Measurements from ENCODE around the gene FUT6.

FUT6 gene

GRCh38 chr19:5814123-5814851 is 25.2 kb downstream of the FUT6 start:
- no peak overlapping the region for H3K4me3 ChIP-seq (ENCODE audit: low read depth in 1 of 2, low read length in 1 of 2)
- H3K9me3 ChIP-seq, result no peaks in the 10 kb centered on the region
- no peak for TF ChIP-seq CTCF (IDR thresholded peaks at IDR 0.05)
- peaks cover 3 to 5% of the 10 kb centered on the region in 2 experiments for H3K4me1 ChIP-seq (ENCODE audit: control insufficient read depth in 1 of 2, insufficient read depth in 1 of 2, low read depth in 1 of 2, low read length in 1 of 2)
- H3K36me3 ChIP-seq, result no peaks in the 10 kb centered on the region
- H3K27me3 ChIP-seq, result peaks cover 6% of the 10 kb centered on the region
- no peak overlapping the region for H3K27ac ChIP-seq

GRCh38 chr19:5811117-5811516 is 28.4 kb downstream of the FUT6 start:
- H3K27ac ChIP-seq, result no peak overlapping the region
- no peak overlapping the region for H3K4me3 ChIP-seq (ENCODE audit: low read depth in 1 of 2, low read length in 1 of 2)
- H3K4me1 ChIP-seq (ENCODE audit: control insufficient read depth in 1 of 2, insufficient read depth in 1 of 2, low read depth in 1 of 2, low read length in 1 of 2), result peaks cover 5 to 17% of the 10 kb centered on the region in 2 experiments
- TF ChIP-seq CTCF (IDR thresholded peaks at IDR 0.05), result no peak
- no peaks in the 10 kb centered on the region for H3K36me3 ChIP-seq
- H3K9me3 ChIP-seq, result no peaks in the 10 kb centered on the region
- peaks cover 21% of the 10 kb centered on the region for H3K27me3 ChIP-seq

- H3K4me1 ChIP-seq (ENCODE audit: control insufficient read depth in 1 of 2, insufficient read depth in 1 of 2, low read depth in 1 of 2, low read length in 1 of 2), result peaks cover 8 to 26% of the 10 kb centered on the region in 2 experiments
- H3K36me3 ChIP-seq, result no peaks in the 10 kb centered on the region
- TF ChIP-seq CTCF (IDR thresholded peaks at IDR 0.05), result no peak
- no peak overlapping the region for H3K4me3 ChIP-seq (ENCODE audit: low read depth in 1 of 2, low read length in 1 of 2)
- no peak overlapping the region for H3K27ac ChIP-seq
- peaks cover 28% of the 10 kb centered on the region for H3K27me3 ChIP-seq
- H3K9me3 ChIP-seq, result no peaks in the 10 kb centered on the region
These were observed 30.0 kb downstream of the FUT6 start for GRCh38 chr19:5809469-5809868.

GRCh38 chr19:5809053-5809452 is 30.4 kb downstream of the FUT6 start:
- Histone ChIP-seq H3K4me1 (ENCODE audit: control insufficient read depth in 1 of 2, insufficient read depth in 1 of 2, low read depth in 1 of 2, low read length in 1 of 2) (peaks cover 12 to 30% of the 10 kb centered on the region in 2 experiments), H3K27ac (no peak overlapping the region), H3K27me3 (peaks cover 32% of the 10 kb centered on the region), H3K36me3 (no peaks in the 10 kb centered on the region), H3K4me3 (ENCODE audit: low read depth in 1 of 2, low read length in 1 of 2) (no peak overlapping the region), H3K9me3 (no peaks in the 10 kb centered on the region)
- TF ChIP-seq CTCF (IDR thresholded peaks at IDR 0.05), result no peak

- Histone ChIP-seq H3K9me3 (no peaks in the 10 kb centered on the region), H3K36me3 (no peaks in the 10 kb centered on the region), H3K4me3 (ENCODE audit: low read depth in 1 of 2, low read length in 1 of 2) (no peak overlapping the region), H3K27me3 (peaks cover 40% of the 10 kb centered on the region), H3K4me1 (ENCODE audit: control insufficient read depth in 1 of 2, insufficient read depth in 1 of 2, low read depth in 1 of 2, low read length in 1 of 2) (peaks cover 20 to 36% of the 10 kb centered on the region in 2 experiments), H3K27ac (no peak overlapping the region)
- no peak for TF ChIP-seq CTCF (IDR thresholded peaks at IDR 0.05)
These were observed 31.2 kb downstream of the FUT6 start for GRCh38 chr19:5808120-5808816.

All from neutrophil (primary cell).